Ishikawa (cell line): ENCODE results near the gene TP53TG5.

Experiments
- CEBPB ChIP-seq: IDR thresholded peaks from 2 replicates; pipeline ENCODE4 v1.6.1; 2012
- CREB1 ChIP-seq: IDR thresholded peaks from 2 replicates; pipeline ENCODE4 v1.6.1; 2012; ENCODE audit warnings: low read depth
- EGR1 ChIP-seq: IDR thresholded peaks from 2 replicates; pipeline ENCODE4 v1.6.1; 2012
- EP300 ChIP-seq: IDR thresholded peaks from 2 replicates; pipeline ENCODE4 v1.6.1; 2012; ENCODE audit warnings: borderline replicate concordance
- FOXM1 ChIP-seq: IDR thresholded peaks from 2 replicates; pipeline ENCODE4 v1.6.1; 2012; ENCODE audit warnings: low read depth, borderline replicate concordance
- NFIC ChIP-seq: IDR thresholded peaks from 2 replicates; pipeline ENCODE4 v1.6.1; 2012
- RAD21 ChIP-seq: IDR thresholded peaks from 2 replicates; pipeline ENCODE4 v1.6.1; 2012; ENCODE audit warnings: low read depth
- REST ChIP-seq: IDR thresholded peaks from 2 replicates; pipeline ENCODE4 v1.6.1; 2012; ENCODE audit warnings: low read depth, mild to moderate bottlenecking
- TAF1 ChIP-seq: IDR thresholded peaks from 2 replicates; pipeline ENCODE4 v1.6.1; 2012; ENCODE audit warnings: low read depth, mild to moderate bottlenecking
- TCF12 ChIP-seq: IDR thresholded peaks from 2 replicates; pipeline ENCODE4 v1.6.1; 2012; ENCODE audit warnings: low read depth
- TEAD4 ChIP-seq: IDR thresholded peaks from 2 replicates; pipeline ENCODE4 v1.6.1; 2012
- USF1 ChIP-seq: IDR thresholded peaks from 2 replicates; pipeline ENCODE4 v1.6.1; 2012
- YY1 ChIP-seq: IDR thresholded peaks from 2 replicates; pipeline ENCODE4 v1.6.1; 2012; ENCODE audit warnings: low read depth
- ZBTB7A ChIP-seq: IDR thresholded peaks from 2 replicates; pipeline ENCODE4 v1.6.1; 2012; ENCODE audit warnings: low read depth
- TF ChIP-seq, protein P1 (sequence below): IDR thresholded peaks from 2 replicates; pipeline ENCODE4 v1.6.1; 2012

TP53TG5 gene

DNA sequence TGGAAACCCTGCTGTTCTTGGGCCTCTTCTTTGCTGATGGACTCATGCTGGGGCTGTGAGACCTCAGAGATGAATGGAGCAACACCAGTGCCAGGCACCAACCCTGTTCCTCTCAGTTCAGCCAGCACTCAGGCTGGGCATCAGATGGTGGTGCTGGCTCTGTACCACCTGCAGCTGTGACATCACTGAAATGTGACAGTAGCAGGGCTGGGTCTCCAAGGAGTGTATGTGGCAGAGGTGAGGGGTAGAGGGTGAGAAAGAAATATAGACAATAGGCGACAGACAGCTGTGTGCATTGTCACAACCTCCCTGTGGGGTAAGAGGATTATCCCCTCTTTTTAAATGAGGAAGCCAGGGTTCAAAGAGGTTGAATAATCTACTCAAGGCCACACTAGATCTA is at the start of gene TP53TG5:
TP53TG5 (minus strand) TSS at position 135 of the 400 bp plus-strand sequence; CDS start at position 46, 89 bp downstream.
- no peak for TF ChIP-seq FOXM1
- TF ChIP-seq ZBTB7A: no peak
- TF ChIP-seq, protein P1, sequence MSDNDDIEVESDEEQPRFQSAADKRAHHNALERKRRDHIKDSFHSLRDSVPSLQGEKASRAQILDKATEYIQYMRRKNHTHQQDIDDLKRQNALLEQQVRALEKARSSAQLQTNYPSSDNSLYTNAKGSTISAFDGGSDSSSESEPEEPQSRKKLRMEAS: no peak
- no peak for TF ChIP-seq RAD21
- no peak for TF ChIP-seq TEAD4
- TF ChIP-seq REST: no peak
- no peak for TF ChIP-seq CREB1
- TF ChIP-seq TCF12: no peak
- TF ChIP-seq EGR1: no peak
- no peak for TF ChIP-seq TAF1
- no peak for TF ChIP-seq NFIC
- no peak for TF ChIP-seq YY1
- no peak for TF ChIP-seq CEBPB
- no peak for TF ChIP-seq USF1
- TF ChIP-seq EP300: no peak

GRCh38 chr20:45427236-45428149 is 49.4 kb upstream of the TP53TG5 start:
- TF ChIP-seq, protein P1: no peak
- TF ChIP-seq TEAD4 (no peak), ZBTB7A (no peak)

GRCh38 chr20:45426320-45427016 is 48.3 kb upstream of the TP53TG5 start:
- no peak for TF ChIP-seq USF1
- no peak for TF ChIP-seq REST
- no peak for TF ChIP-seq YY1
- no peak for TF ChIP-seq NFIC
- no peak for TF ChIP-seq EGR1
- TF ChIP-seq, protein P1: no peak
- no peak for TF ChIP-seq RAD21
- no peak for TF ChIP-seq TEAD4
- no peak for TF ChIP-seq FOXM1
- TF ChIP-seq TAF1: no peak
- TF ChIP-seq CEBPB: no peak
- no peak for TF ChIP-seq EP300
- TF ChIP-seq TCF12: no peak
- no peak for TF ChIP-seq ZBTB7A
- TF ChIP-seq CREB1: no peak

GRCh38 chr20:45425561-45425960 is 47.4 kb upstream of the TP53TG5 start:
- TF ChIP-seq FOXM1 (no peak), NFIC (no peak), EGR1 (no peak), YY1 (no peak), TCF12 (no peak), CEBPB (no peak), TEAD4 (no peak), RAD21 (no peak)
- TF ChIP-seq, protein P1: no peak

- no peak for TF ChIP-seq NFIC
- no peak for TF ChIP-seq REST
- no peak for TF ChIP-seq YY1
- TF ChIP-seq USF1: no peak
- TF ChIP-seq TCF12: no peak
- TF ChIP-seq TEAD4: no peak
- no peak for TF ChIP-seq FOXM1
- TF ChIP-seq CREB1: no peak
- no peak for TF ChIP-seq EP300
- TF ChIP-seq ZBTB7A: no peak
- no peak for TF ChIP-seq RAD21
- TF ChIP-seq CEBPB: no peak
- TF ChIP-seq EGR1: no peak
- TF ChIP-seq, protein P1: no peak
- no peak for TF ChIP-seq TAF1
Measured at GRCh38 chr20:45423700-45424099, 45.6 kb upstream of the TP53TG5 start.
